Measurements from ENCODE around the gene GPC5.

DNA sequence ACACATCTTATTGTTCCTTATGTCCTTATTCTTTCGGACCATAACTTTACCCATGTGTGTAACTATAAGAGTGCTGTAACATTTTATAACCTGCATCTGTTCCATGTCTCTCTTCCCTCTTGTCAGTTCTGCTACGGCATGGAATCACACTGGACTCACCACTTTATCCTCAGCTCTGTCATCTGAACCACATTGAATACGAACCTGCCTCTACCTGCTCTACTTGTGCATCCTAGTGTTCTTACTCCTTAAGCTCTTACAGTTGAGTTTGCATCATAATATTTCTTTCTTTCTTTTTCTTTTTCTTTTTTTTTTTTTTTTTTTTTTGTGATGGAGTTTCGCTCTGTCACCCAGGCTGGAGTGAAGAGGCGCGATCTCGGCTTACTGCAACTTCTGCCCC, 180.9 kb downstream of the GPC5 start:
- TF ChIP-seq, protein P1, sequence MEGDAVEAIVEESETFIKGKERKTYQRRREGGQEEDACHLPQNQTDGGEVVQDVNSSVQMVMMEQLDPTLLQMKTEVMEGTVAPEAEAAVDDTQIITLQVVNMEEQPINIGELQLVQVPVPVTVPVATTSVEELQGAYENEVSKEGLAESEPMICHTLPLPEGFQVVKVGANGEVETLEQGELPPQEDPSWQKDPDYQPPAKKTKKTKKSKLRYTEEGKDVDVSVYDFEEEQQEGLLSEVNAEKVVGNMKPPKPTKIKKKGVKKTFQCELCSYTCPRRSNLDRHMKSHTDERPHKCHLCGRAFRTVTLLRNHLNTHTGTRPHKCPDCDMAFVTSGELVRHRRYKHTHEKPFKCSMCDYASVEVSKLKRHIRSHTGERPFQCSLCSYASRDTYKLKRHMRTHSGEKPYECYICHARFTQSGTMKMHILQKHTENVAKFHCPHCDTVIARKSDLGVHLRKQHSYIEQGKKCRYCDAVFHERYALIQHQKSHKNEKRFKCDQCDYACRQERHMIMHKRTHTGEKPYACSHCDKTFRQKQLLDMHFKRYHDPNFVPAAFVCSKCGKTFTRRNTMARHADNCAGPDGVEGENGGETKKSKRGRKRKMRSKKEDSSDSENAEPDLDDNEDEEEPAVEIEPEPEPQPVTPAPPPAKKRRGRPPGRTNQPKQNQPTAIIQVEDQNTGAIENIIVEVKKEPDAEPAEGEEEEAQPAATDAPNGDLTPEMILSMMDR (IDR thresholded peaks at IDR 0.05), result no peak
- TF ChIP-seq POLR2A (IDR thresholded peaks at IDR 0.05), result no peak

Measured in uterus (tissue), 2 donors.